Endothelial cell of umbilical vein (primary cell): ENCODE data around the gene DCDC1. TPM values are rescaled to one million over a fixed set of nuclear protein-coding genes. Genes with fewer than 3 reads are reported as not detected.

Experiments
- BruUV-seq: library from RNA; stranded (reverse); fragments of 400-500 nt; replicated peaks from 2 replicates; lab custom pipeline; 2021; lab: Mats Ljungman, UMichigan
- CTCF ChIA-PET: fragments of 300-600, 350-600 bp; sonication (Branson Sonifier 250); formaldehyde crosslinking; loops from one replicate; lab custom pipeline; 2021; ENCODE audit warnings: antibody characterized with exemption, inconsistent platforms; lab: Charles Lee
- POLR2A ChIA-PET: fragments of 300-600, 350-600 bp; sonication (Branson Sonifier 250); formaldehyde crosslinking; loops from one replicate; lab custom pipeline; 2021; ENCODE audit warnings: antibody characterized with exemption, inconsistent platforms; lab: Charles Lee
- DNase-seq: peaks from one replicate; pipeline ENCODE4 v3.0.0-alpha.2; 2011; ENCODE audit warnings: low read depth, low spot score
- FAIRE-seq: peaks from 2 replicates; lab custom pipeline; 2011; peaks lifted over from hg19 to GRCh38; lab: Jason Lieb, UNC
- H2AFZ ChIP-seq: 2 replicates; pipeline ENCODE4 v1.6.0; 2012; ENCODE audit warnings: low read depth, low read length, control low read depth, inconsistent platforms
- H3K27ac ChIP-seq: 2 replicates; pipeline ENCODE4 v1.5.1; 2011; ENCODE audit warnings: low read depth, mild to moderate bottlenecking, control low read depth, low read length, moderate library complexity; ENCODE audit not compliant: insufficient read depth
- H3K27me3 ChIP-seq, 2 experiments: 2 replicates each; pipeline versions ENCODE4 v1.6.0 to v1.6.1; 2011; ENCODE audit warnings: low read length in 2 of 2, mixed read lengths in 1 of 2; ENCODE audit not compliant: control insufficient read depth in 2 of 2, insufficient read depth in 2 of 2
- H3K36me3 ChIP-seq, 2 experiments: 2 replicates in 1 of 2; 3 replicates in 1 of 2; pipeline ENCODE4 v1.5.1; 2011; ENCODE audit warnings: low read length in 2 of 2, mild to moderate bottlenecking in 1 of 2, moderate library complexity in 1 of 2; ENCODE audit not compliant: control insufficient read depth in 2 of 2, insufficient read depth in 2 of 2; ENCODE audit errors: extremely low read depth in 1 of 2
- H3K4me1 ChIP-seq: 3 replicates; pipeline ENCODE4 v1.5.1; 2011; ENCODE audit warnings: mild to moderate bottlenecking, low read length; ENCODE audit not compliant: control insufficient read depth, insufficient read depth; ENCODE audit errors: extremely low read depth
- H3K4me2 ChIP-seq: 2 replicates; pipeline ENCODE4 v1.6.1; 2011; ENCODE audit warnings: low read length, control low read depth, mixed read lengths; ENCODE audit not compliant: insufficient read depth
- H3K4me3 ChIP-seq, 3 experiments: fragments of 200-600 bp in 1 of 3; sonication (generic), shearing (Covaris generic) in 1 of 3; replicated peaks in 1 of 3; 2 replicates each; pipeline ENCODE4 v1.5.1; 2011 to 2016; ENCODE audit warnings: control low read depth in 3 of 3, low read length in 3 of 3, mild to moderate bottlenecking in 2 of 3, inconsistent platforms in 1 of 3, low read depth in 1 of 3, moderate library complexity in 1 of 3; ENCODE audit not compliant: insufficient read depth in 1 of 3
- H3K79me2 ChIP-seq: 2 replicates; pipeline ENCODE4 v1.6.0; 2012; ENCODE audit warnings: low read length, inconsistent platforms; ENCODE audit not compliant: control insufficient read depth, insufficient read depth
- H3K9ac ChIP-seq: replicated peaks from 2 replicates; pipeline ENCODE3; 2011; ENCODE audit warnings: low read length, control low read depth; ENCODE audit not compliant: insufficient read depth; ENCODE audit errors: extremely low read depth
- H3K9me1 ChIP-seq: replicated peaks from 3 replicates; pipeline ENCODE4 v1.6.0; 2011; ENCODE audit warnings: mild to moderate bottlenecking, low read length; ENCODE audit not compliant: control insufficient read depth, insufficient read depth; ENCODE audit errors: extremely low read depth
- H3K9me3 ChIP-seq: replicated peaks from 2 replicates; pipeline ENCODE4 v1.5.1; 2012; ENCODE audit warnings: low read length, inconsistent platforms; ENCODE audit not compliant: control insufficient read depth, insufficient read depth
- H4K20me1 ChIP-seq: replicated peaks from 2 replicates; pipeline ENCODE3; 2011; ENCODE audit warnings: mild to moderate bottlenecking, low read length; ENCODE audit not compliant: control insufficient read depth, insufficient read depth; ENCODE audit errors: extremely low read depth
- CTCF ChIP-seq, 2 donors: IDR thresholded peaks; 1 replicate in 1 of 2; 2 replicates in 1 of 2; pipeline ENCODE4 v1.5.1; 2011; ENCODE audit warnings: low read length in 2 of 2, mild to moderate bottlenecking in 2 of 2, moderate library complexity in 2 of 2, control low read depth in 1 of 2, inconsistent platforms in 1 of 2, low read depth in 1 of 2; ENCODE audit not compliant: insufficient read depth in 1 of 2; ENCODE audit errors: extremely low read depth in 1 of 2
- EZH2 ChIP-seq: IDR thresholded peaks from 2 replicates; pipeline ENCODE4 v1.6.1; 2012; ENCODE audit warnings: borderline replicate concordance, low read depth, mild to moderate bottlenecking, moderate library complexity, low read length, inconsistent platforms; ENCODE audit not compliant: severe bottlenecking
- FOS ChIP-seq: IDR thresholded peaks from 2 replicates; pipeline ENCODE4 v1.6.1; 2011; ENCODE audit warnings: mild to moderate bottlenecking, low read length, moderate library complexity, borderline replicate concordance; ENCODE audit not compliant: insufficient read depth
- GATA2 ChIP-seq: IDR thresholded peaks from 2 replicates; pipeline ENCODE4 v1.7.0; 2011; ENCODE audit warnings: low read depth, mild to moderate bottlenecking, moderate library complexity, mixed read lengths, low read length; ENCODE audit not compliant: insufficient read length, insufficient read depth
- JUN ChIP-seq: IDR thresholded peaks from 2 replicates; pipeline ENCODE4 v1.6.1; 2011; ENCODE audit warnings: borderline replicate concordance, low read depth; ENCODE audit not compliant: insufficient read length, insufficient read depth
- MYC ChIP-seq: IDR thresholded peaks from one replicate; pipeline ENCODE4 v1.6.1; 2011; ENCODE audit warnings: mild to moderate bottlenecking, low read depth, low read length
- POLR2A ChIP-seq: IDR thresholded peaks from 2 replicates; pipeline ENCODE4 v1.6.1; 2012; ENCODE audit warnings: low read depth, mild to moderate bottlenecking, control low read depth, low read length
- POLR2AphosphoS5 ChIP-seq: IDR thresholded peaks from 2 replicates; pipeline ENCODE4 v1.6.1; 2012; ENCODE audit warnings: low read depth, mild to moderate bottlenecking, control low read depth, low read length, moderate library complexity; ENCODE audit not compliant: insufficient read depth
- dilution Hi-C: fragments of 300-500 bp; cut with MboI; formaldehyde crosslinking; loops from one replicate; pipeline ENCODE4 v1.15.0; 2019; ENCODE audit warnings: low sequenced_read_pairs; ENCODE audit not compliant: extremely low pct_ligation_motif_present
- intact Hi-C: fragments of 100-400 bp; cut with micrococcal nuclease; formaldehyde crosslinking; loops from one replicate; pipeline ENCODE4 v1.10.0; 2022
- polyA plus RNA-seq, 4 experiments: library from polyadenylated mRNA; depleted of rRNA in 3 of 4; stranded (reverse) in 3 of 4; unstranded in 1 of 4; fragments of >200 nt; gene quantifications; 2 replicates each; pipeline versions ENCODE4 v1.2.1 to v1.2.3, GENCODE V29; 2011 to 2012; ENCODE audit warnings: missing spikeins in 1 of 4
- total RNA-seq: library from RNA; stranded (reverse); gene quantifications from 2 replicates; pipeline ENCODE4 v1.2.3, GENCODE V29; 2021
- TF ChIP-seq, protein P1 (sequence below): IDR thresholded peaks from 2 replicates; pipeline ENCODE4 v1.6.1; 2011; ENCODE audit not compliant: insufficient read depth, insufficient read length

The DCDC1 gene
- total and polyA plus RNA-seq, 2 donors (not counting 3 experiments of a cell fraction or from before 2014, with no cell fraction given), result 0.04 TPM; not detected in 1

DNA sequence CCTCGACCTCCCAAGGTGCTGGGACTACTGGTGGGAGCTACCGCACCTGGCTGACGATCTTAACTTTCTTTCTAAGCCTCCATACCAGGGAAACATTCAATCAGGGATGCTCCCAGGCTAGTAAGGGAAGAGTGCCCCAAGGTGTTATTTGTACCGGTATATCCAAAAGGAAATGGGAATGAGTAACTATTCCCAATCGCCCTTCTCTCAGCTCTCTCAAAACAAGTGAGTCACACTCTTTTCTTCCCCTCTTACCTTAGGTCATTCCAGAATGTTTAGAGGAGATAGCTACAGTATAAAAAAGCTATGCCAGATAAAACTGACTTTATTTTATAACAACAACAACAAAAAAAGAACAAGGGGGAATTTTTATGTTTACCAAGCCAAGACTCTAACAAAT is 13.7 kb downstream of the DCDC1 start:
- Histone ChIP-seq H3K4me2 (no peak overlapping the region), H3K27ac (no peak overlapping the region), H4K20me1 (no peaks in the 10 kb centered on the region), H3K4me1 (no peaks in the 10 kb centered on the region), H3K9me3 (no peaks in the 10 kb centered on the region), H2AFZ (no peak overlapping the region), H3K79me2 (no peaks in the 10 kb centered on the region), H3K9ac (no peak overlapping the region), H3K4me3 (no peak overlapping the region), H3K27me3 (no peaks in the 10 kb centered on the region), H3K36me3 (no peaks in the 10 kb centered on the region), H3K9me1 (no peaks in the 10 kb centered on the region)
- DNase-seq (peak; percentile 14), FAIRE-seq (no peak)
- POLR2A ChIA-PET, result no interaction called here
- dilution Hi-C loops, result no loop called here
- CTCF ChIA-PET, result interaction anchor here (1.9 kb wide), 1 partner anchor 9 kb away, joined by 6 read pairs; no protein-coding TSS in a partner anchor
- intact Hi-C loops, result no loop called here
- peak; percentile 55 for TF ChIP-seq FOS
- no peak for TF ChIP-seq EZH2
- no TSS peak for BruUV-seq

- Histone ChIP-seq H3K27ac (no peak overlapping the region), H3K9me3 (no peaks in the 10 kb centered on the region), H3K9me1 (no peaks in the 10 kb centered on the region), H3K4me1 (no peaks in the 10 kb centered on the region), H3K27me3 (peaks cover 0 to 3% of the 10 kb centered on the region in 2 experiments), H4K20me1 (no peaks in the 10 kb centered on the region), H3K79me2 (no peaks in the 10 kb centered on the region), H2AFZ (no peak overlapping the region), H3K4me3 (no peak overlapping the region), H3K9ac (no peak overlapping the region), H3K4me2 (no peak overlapping the region), H3K36me3 (no peaks in the 10 kb centered on the region)
- dilution Hi-C loops, result no loop called here
- intact Hi-C loops, result no loop called here
- DNase-seq, result no peak
- no TSS peak for BruUV-seq
- TF ChIP-seq POLR2AphosphoS5 (no peak), JUN (no peak), MYC (no peak), FOS (no peak), CTCF (IDR thresholded peaks at IDR 0.05; ENCODE audit: extremely low read depth in 1 of 2, insufficient read depth in 1 of 2, low read depth in 1 of 2, low read length in 2 of 2) (no peak), EZH2 (no peak), GATA2 (no peak), POLR2A (no peak)
- TF ChIP-seq, protein P1, sequence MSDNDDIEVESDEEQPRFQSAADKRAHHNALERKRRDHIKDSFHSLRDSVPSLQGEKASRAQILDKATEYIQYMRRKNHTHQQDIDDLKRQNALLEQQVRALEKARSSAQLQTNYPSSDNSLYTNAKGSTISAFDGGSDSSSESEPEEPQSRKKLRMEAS, result no peak
- POLR2A ChIA-PET, result no interaction called here
- CTCF ChIA-PET, result interaction anchor here (1.9 kb wide), 1 partner anchor 10 kb away, joined by 6 read pairs; no protein-coding TSS in a partner anchor
- no peak for FAIRE-seq
Observed at GRCh38 chr11:31355131-31355530, 14.4 kb downstream of the DCDC1 start.
